Endothelial cell of umbilical vein (primary cell): Measurements from ENCODE around the gene DBI. TPM values are rescaled to one million over a fixed set of nuclear protein-coding genes. Genes with fewer than 3 reads are reported as not detected.

Experiments used
- BruUV-seq: library from RNA; stranded (reverse); fragments of 400-500 nt; replicated peaks from 2 replicates; lab custom pipeline; 2021; lab: Mats Ljungman, UMichigan
- CTCF ChIA-PET: fragments of 300-600, 350-600 bp; sonication (Branson Sonifier 250); formaldehyde crosslinking; loops from one replicate; lab custom pipeline; 2021; ENCODE audit warnings: antibody characterized with exemption, inconsistent platforms; lab: Charles Lee
- POLR2A ChIA-PET: fragments of 300-600, 350-600 bp; sonication (Branson Sonifier 250); formaldehyde crosslinking; loops from one replicate; lab custom pipeline; 2021; ENCODE audit warnings: antibody characterized with exemption, inconsistent platforms; lab: Charles Lee
- DNase-seq: peaks from one replicate; pipeline ENCODE4 v3.0.0-alpha.2; 2011; ENCODE audit warnings: low read depth, low spot score
- FAIRE-seq: peaks from 2 replicates; lab custom pipeline; 2011; peaks lifted over from hg19 to GRCh38; lab: Jason Lieb, UNC
- H2AFZ ChIP-seq: 2 replicates; pipeline ENCODE4 v1.6.0; 2012; ENCODE audit warnings: low read depth, low read length, control low read depth, inconsistent platforms
- H3K27ac ChIP-seq: 2 replicates; pipeline ENCODE4 v1.5.1; 2011; ENCODE audit warnings: low read depth, mild to moderate bottlenecking, control low read depth, low read length, moderate library complexity; ENCODE audit not compliant: insufficient read depth
- H3K27me3 ChIP-seq, 2 experiments: 2 replicates each; pipeline versions ENCODE4 v1.6.0 to v1.6.1; 2011; ENCODE audit warnings: low read length in 2 of 2, mixed read lengths in 1 of 2; ENCODE audit not compliant: control insufficient read depth in 2 of 2, insufficient read depth in 2 of 2
- H3K36me3 ChIP-seq, 2 experiments: 2 replicates in 1 of 2; 3 replicates in 1 of 2; pipeline ENCODE4 v1.5.1; 2011; ENCODE audit warnings: low read length in 2 of 2, mild to moderate bottlenecking in 1 of 2, moderate library complexity in 1 of 2; ENCODE audit not compliant: control insufficient read depth in 2 of 2, insufficient read depth in 2 of 2; ENCODE audit errors: extremely low read depth in 1 of 2
- H3K4me1 ChIP-seq: 3 replicates; pipeline ENCODE4 v1.5.1; 2011; ENCODE audit warnings: mild to moderate bottlenecking, low read length; ENCODE audit not compliant: control insufficient read depth, insufficient read depth; ENCODE audit errors: extremely low read depth
- H3K4me2 ChIP-seq: 2 replicates; pipeline ENCODE4 v1.6.1; 2011; ENCODE audit warnings: low read length, control low read depth, mixed read lengths; ENCODE audit not compliant: insufficient read depth
- H3K4me3 ChIP-seq, 3 experiments: fragments of 200-600 bp in 1 of 3; sonication (generic), shearing (Covaris generic) in 1 of 3; replicated peaks in 1 of 3; 2 replicates each; pipeline ENCODE4 v1.5.1; 2011 to 2016; ENCODE audit warnings: control low read depth in 3 of 3, low read length in 3 of 3, mild to moderate bottlenecking in 2 of 3, inconsistent platforms in 1 of 3, low read depth in 1 of 3, moderate library complexity in 1 of 3; ENCODE audit not compliant: insufficient read depth in 1 of 3
- H3K79me2 ChIP-seq: 2 replicates; pipeline ENCODE4 v1.6.0; 2012; ENCODE audit warnings: low read length, inconsistent platforms; ENCODE audit not compliant: control insufficient read depth, insufficient read depth
- H3K9ac ChIP-seq: replicated peaks from 2 replicates; pipeline ENCODE3; 2011; ENCODE audit warnings: low read length, control low read depth; ENCODE audit not compliant: insufficient read depth; ENCODE audit errors: extremely low read depth
- H3K9me1 ChIP-seq: replicated peaks from 3 replicates; pipeline ENCODE4 v1.6.0; 2011; ENCODE audit warnings: mild to moderate bottlenecking, low read length; ENCODE audit not compliant: control insufficient read depth, insufficient read depth; ENCODE audit errors: extremely low read depth
- H3K9me3 ChIP-seq: replicated peaks from 2 replicates; pipeline ENCODE4 v1.5.1; 2012; ENCODE audit warnings: low read length, inconsistent platforms; ENCODE audit not compliant: control insufficient read depth, insufficient read depth
- H4K20me1 ChIP-seq: replicated peaks from 2 replicates; pipeline ENCODE3; 2011; ENCODE audit warnings: mild to moderate bottlenecking, low read length; ENCODE audit not compliant: control insufficient read depth, insufficient read depth; ENCODE audit errors: extremely low read depth
- CTCF ChIP-seq, 2 donors: IDR thresholded peaks; 1 replicate in 1 of 2; 2 replicates in 1 of 2; pipeline ENCODE4 v1.5.1; 2011; ENCODE audit warnings: low read length in 2 of 2, mild to moderate bottlenecking in 2 of 2, moderate library complexity in 2 of 2, control low read depth in 1 of 2, inconsistent platforms in 1 of 2, low read depth in 1 of 2; ENCODE audit not compliant: insufficient read depth in 1 of 2; ENCODE audit errors: extremely low read depth in 1 of 2
- EZH2 ChIP-seq: IDR thresholded peaks from 2 replicates; pipeline ENCODE4 v1.6.1; 2012; ENCODE audit warnings: borderline replicate concordance, low read depth, mild to moderate bottlenecking, moderate library complexity, low read length, inconsistent platforms; ENCODE audit not compliant: severe bottlenecking
- FOS ChIP-seq: IDR thresholded peaks from 2 replicates; pipeline ENCODE4 v1.6.1; 2011; ENCODE audit warnings: mild to moderate bottlenecking, low read length, moderate library complexity, borderline replicate concordance; ENCODE audit not compliant: insufficient read depth
- GATA2 ChIP-seq: IDR thresholded peaks from 2 replicates; pipeline ENCODE4 v1.7.0; 2011; ENCODE audit warnings: low read depth, mild to moderate bottlenecking, moderate library complexity, mixed read lengths, low read length; ENCODE audit not compliant: insufficient read length, insufficient read depth
- JUN ChIP-seq: IDR thresholded peaks from 2 replicates; pipeline ENCODE4 v1.6.1; 2011; ENCODE audit warnings: borderline replicate concordance, low read depth; ENCODE audit not compliant: insufficient read length, insufficient read depth
- MAX ChIP-seq: IDR thresholded peaks from 2 replicates; pipeline ENCODE4 v1.6.1; 2011; ENCODE audit not compliant: insufficient read depth, insufficient read length
- MYC ChIP-seq: IDR thresholded peaks from one replicate; pipeline ENCODE4 v1.6.1; 2011; ENCODE audit warnings: mild to moderate bottlenecking, low read depth, low read length
- POLR2A ChIP-seq: IDR thresholded peaks from 2 replicates; pipeline ENCODE4 v1.6.1; 2012; ENCODE audit warnings: low read depth, mild to moderate bottlenecking, control low read depth, low read length
- POLR2AphosphoS5 ChIP-seq: IDR thresholded peaks from 2 replicates; pipeline ENCODE4 v1.6.1; 2012; ENCODE audit warnings: low read depth, mild to moderate bottlenecking, control low read depth, low read length, moderate library complexity; ENCODE audit not compliant: insufficient read depth
- dilution Hi-C: fragments of 300-500 bp; cut with MboI; formaldehyde crosslinking; loops from one replicate; pipeline ENCODE4 v1.15.0; 2019; ENCODE audit warnings: low sequenced_read_pairs; ENCODE audit not compliant: extremely low pct_ligation_motif_present
- intact Hi-C: fragments of 100-400 bp; cut with micrococcal nuclease; formaldehyde crosslinking; loops from one replicate; pipeline ENCODE4 v1.10.0; 2022
- polyA plus RNA-seq, 4 experiments: library from polyadenylated mRNA; depleted of rRNA in 3 of 4; stranded (reverse) in 3 of 4; unstranded in 1 of 4; fragments of >200 nt; gene quantifications; 2 replicates each; pipeline versions ENCODE4 v1.2.1 to v1.2.3, GENCODE V29; 2011 to 2012; ENCODE audit warnings: missing spikeins in 1 of 4
- total RNA-seq: library from RNA; stranded (reverse); gene quantifications from 2 replicates; pipeline ENCODE4 v1.2.3, GENCODE V29; 2021

The DBI gene
- total and polyA plus RNA-seq, 2 donors (not counting 3 experiments of a cell fraction or from before 2014, with no cell fraction given) = 214 to 233 TPM

GRCh38 chr2:119393971-119394748, 27.4 kb downstream of the DBI start:
- H3K36me3 ChIP-seq = no peaks in the 10 kb centered on the region
- no peaks in the 10 kb centered on the region for H3K9me1 ChIP-seq
- no peaks in the 10 kb centered on the region for H3K4me1 ChIP-seq
- BruUV-seq = no TSS peak
- no peak overlapping the region for H3K9ac ChIP-seq
- ChIA-PET CTCF (no interaction called here), POLR2A (no interaction called here)
- peaks cover 0 to 2% of the 10 kb centered on the region in 2 experiments for H3K27me3 ChIP-seq
- no peak overlapping the region for H3K4me3 ChIP-seq
- H3K27ac ChIP-seq = no peak overlapping the region
- DNase-seq (no peak), FAIRE-seq (no peak)
- dilution Hi-C loops (no loop called here), intact Hi-C loops (no loop called here)
- no peak overlapping the region for H2AFZ ChIP-seq
- H4K20me1 ChIP-seq = no peaks in the 10 kb centered on the region
- H3K4me2 ChIP-seq = no peak overlapping the region
- H3K9me3 ChIP-seq = no peaks in the 10 kb centered on the region
- H3K79me2 ChIP-seq = no peaks in the 10 kb centered on the region
- TF ChIP-seq JUN (no peak), GATA2 (no peak), EZH2 (no peak), FOS (no peak), MYC (no peak), POLR2A (no peak), CTCF (IDR thresholded peaks at IDR 0.05; ENCODE audit: extremely low read depth in 1 of 2, insufficient read depth in 1 of 2, low read depth in 1 of 2, low read length in 2 of 2) (no peak), MAX (no peak), POLR2AphosphoS5 (no peak)
